ACC112 (cell line): ENCODE measurements around the gene ELOVL2.
"Not testable (repeated sequence)": the region's sequence is repeated elsewhere in the genome, so short reads cannot be mapped to it uniquely, and the experiment has no call there.

Experiments
- H2AFZ ChIP-seq: fragments of 200-600 bp; sonication (generic); one replicate; pipeline ENCODE4 v1.6.0; 2017; ENCODE audit warnings: antibody characterized with exemption, low read length; ENCODE audit not compliant: unreplicated experiment
- H3K27ac ChIP-seq: fragments of 200-600 bp; sonication (generic); 2 replicates; pipeline ENCODE4 v1.5.1; 2014; ENCODE audit warnings: low read depth, mild to moderate bottlenecking, antibody characterized with exemption, low read length, moderate library complexity
- H3K27me3 ChIP-seq: fragments of 200-600 bp; sonication (generic); 2 replicates; pipeline ENCODE4 v1.6.1; 2014; ENCODE audit warnings: mild to moderate bottlenecking, antibody characterized with exemption, low read length, moderate library complexity, mixed read lengths; ENCODE audit not compliant: insufficient read depth
- H3K36me3 ChIP-seq: fragments of 200-600 bp; sonication (generic); 2 replicates; pipeline ENCODE4 v1.6.1; 2016; ENCODE audit warnings: mild to moderate bottlenecking, antibody characterized with exemption, low read length, moderate library complexity, mixed read lengths; ENCODE audit not compliant: insufficient read depth
- H3K4me1 ChIP-seq: fragments of 200-600 bp; sonication (generic); one replicate; pipeline ENCODE4 v1.6.1; 2016; ENCODE audit warnings: low read length, mixed read lengths; ENCODE audit not compliant: insufficient read depth, unreplicated experiment, control insufficient read depth
- H3K4me3 ChIP-seq: fragments of 200-600 bp; sonication (generic); 2 replicates; pipeline ENCODE4 v1.5.1; 2014; ENCODE audit warnings: mild to moderate bottlenecking, low read depth, low read length
- H3K79me2 ChIP-seq: fragments of 200-600 bp; sonication (generic); one replicate; pipeline ENCODE4 v1.6.0; 2016; ENCODE audit warnings: low read length; ENCODE audit not compliant: control insufficient read depth, unreplicated experiment, insufficient read depth

ELOVL2 gene, protein sequence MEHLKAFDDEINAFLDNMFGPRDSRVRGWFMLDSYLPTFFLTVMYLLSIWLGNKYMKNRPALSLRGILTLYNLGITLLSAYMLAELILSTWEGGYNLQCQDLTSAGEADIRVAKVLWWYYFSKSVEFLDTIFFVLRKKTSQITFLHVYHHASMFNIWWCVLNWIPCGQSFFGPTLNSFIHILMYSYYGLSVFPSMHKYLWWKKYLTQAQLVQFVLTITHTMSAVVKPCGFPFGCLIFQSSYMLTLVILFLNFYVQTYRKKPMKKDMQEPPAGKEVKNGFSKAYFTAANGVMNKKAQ

DNA sequence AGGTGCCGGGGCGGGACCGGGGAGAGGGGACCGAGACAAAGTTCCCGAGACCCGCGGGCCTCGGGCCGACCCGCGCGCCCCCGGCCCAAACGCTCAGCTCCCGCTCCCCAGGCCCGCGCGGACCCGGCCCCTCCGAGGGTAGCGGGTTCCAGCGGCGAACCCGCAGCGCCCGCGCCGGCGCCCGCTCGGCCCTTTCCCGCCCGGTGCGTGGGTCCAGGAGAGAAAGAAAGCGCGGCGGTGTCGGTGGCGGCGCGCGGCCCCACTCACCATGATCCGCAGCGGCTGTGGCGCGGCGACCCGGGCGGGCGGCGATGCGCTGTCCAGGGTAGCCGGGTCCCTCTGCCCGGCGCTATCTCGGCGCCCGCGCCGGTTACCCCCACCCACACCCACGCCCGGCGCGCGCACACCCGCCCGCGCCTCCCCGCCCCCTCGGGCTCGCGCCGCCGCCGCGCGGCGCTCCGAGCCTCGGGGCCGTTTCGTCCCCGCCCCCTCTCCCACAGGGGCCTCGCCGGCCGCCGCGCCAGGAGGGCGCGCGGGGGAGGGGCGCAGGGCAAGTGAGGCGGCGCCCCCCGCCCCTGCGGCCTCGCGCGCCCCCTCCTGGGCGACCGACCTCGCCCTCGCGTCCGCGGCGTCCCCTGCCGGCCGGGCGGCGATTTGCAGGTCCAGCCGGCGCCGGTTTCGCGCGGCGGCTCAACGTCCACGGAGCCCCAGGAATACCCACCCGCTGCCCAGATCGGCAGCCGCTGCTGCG is at the start of gene ELOVL2:
ELOVL2 (minus strand) TSS at position 345 of the 751 bp plus-strand sequence; CDS start at position 270, 75 bp downstream.
- no peak within 1 kb of the TSS for H3K27ac ChIP-seq
- no peaks in the 10 kb centered on the region for H3K36me3 ChIP-seq
- peak within 1 kb of the TSS; percentile 74 for H3K4me3 ChIP-seq
- no peaks in the 10 kb centered on the region for H3K79me2 ChIP-seq
- H2AFZ ChIP-seq: no peak within 1 kb of the TSS
- H3K27me3 ChIP-seq: peaks cover 60% of the 10 kb centered on the region
- H3K4me1 ChIP-seq: no peaks in the 10 kb centered on the region

DNA sequence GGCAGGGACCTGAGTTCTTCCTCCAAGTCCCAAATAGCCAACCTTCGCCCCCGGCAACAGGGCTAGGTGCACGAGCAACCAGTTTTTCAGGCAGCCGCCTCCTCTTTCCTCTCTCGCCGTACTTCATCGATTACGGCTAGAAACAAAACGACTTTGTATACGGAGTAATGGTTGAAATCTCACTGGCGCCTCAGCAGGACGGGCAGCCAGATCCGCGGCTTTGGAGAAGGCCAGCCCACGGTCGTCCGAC is 49.2 kb upstream of the ELOVL2 start:
- Histone ChIP-seq H3K4me1 (peaks cover 16% of the 10 kb centered on the region), H3K27ac (peak overlapping the region; percentile 53), H2AFZ (peak overlapping the region; percentile 74), H3K4me3 (peak overlapping the region; percentile 86), H3K79me2 (peaks cover 40% of the 10 kb centered on the region), H3K36me3 (no peaks in the 10 kb centered on the region), H3K27me3 (no peaks in the 10 kb centered on the region)

DNA sequence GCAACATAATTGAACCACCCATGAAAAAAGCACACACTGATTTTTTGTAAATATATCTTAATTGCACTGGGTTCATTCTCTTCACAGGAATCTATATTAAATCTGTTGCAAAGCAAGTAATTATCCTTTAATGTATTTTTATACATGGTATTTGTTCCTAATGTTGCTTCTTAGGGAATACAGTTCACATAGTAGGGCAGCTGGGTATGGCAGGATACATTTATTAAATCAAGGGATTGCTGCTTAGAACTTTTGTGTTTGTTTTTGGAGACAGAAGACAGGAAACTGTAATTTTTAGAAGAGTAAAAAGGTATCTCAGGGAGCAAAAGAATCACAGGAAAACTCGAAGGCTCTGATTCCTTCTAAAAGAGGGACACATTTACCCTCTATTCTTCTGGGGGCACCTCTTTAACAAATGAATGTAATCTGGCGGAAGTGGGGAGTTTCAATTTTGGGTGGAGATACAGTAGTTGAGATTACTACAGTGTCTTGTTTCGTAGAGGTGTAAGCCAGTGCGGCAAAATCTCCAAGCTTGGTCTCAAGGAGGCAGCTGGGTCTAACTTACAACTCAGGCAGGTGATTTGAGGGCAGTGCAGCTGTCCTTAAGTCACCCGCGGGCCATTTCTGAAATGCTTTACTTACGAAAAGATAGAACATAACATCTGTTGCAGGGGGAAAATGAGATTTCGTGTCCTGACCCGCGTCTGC is 48.7 kb upstream of the ELOVL2 start:
- peak overlapping the region; percentile 53 for H3K27ac ChIP-seq
- H3K4me3 ChIP-seq: peak overlapping the region; percentile 86
- H2AFZ ChIP-seq: peak overlapping the region; percentile 74
- H3K4me1 ChIP-seq: peaks cover 16% of the 10 kb centered on the region
- H3K36me3 ChIP-seq: no peaks in the 10 kb centered on the region
- peaks cover 36% of the 10 kb centered on the region for H3K79me2 ChIP-seq
- H3K27me3 ChIP-seq: no peaks in the 10 kb centered on the region

DNA sequence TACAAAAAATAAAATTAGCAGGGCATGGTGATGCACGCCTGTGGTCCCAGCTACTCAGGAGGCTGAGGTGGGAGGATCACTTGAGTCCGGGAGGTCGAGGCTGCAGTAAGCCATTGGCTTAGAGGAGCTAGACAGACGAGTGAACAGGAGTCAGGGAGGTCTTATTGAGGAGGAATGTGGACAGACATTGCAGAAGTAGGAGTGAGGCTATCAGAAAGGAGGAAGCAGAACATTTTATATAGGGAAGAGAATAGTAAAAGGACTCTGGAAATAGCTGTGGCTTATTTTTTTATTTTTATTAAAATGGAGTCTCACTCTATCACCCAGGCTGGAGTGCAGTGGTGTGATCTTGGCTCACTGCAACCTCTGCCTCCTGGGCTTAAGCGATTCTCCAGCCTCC is 47.0 kb upstream of the ELOVL2 start:
- not testable (repeated sequence) for H3K36me3 ChIP-seq
- peaks cover 12% of the 10 kb centered on the region for H3K4me1 ChIP-seq

DNA sequence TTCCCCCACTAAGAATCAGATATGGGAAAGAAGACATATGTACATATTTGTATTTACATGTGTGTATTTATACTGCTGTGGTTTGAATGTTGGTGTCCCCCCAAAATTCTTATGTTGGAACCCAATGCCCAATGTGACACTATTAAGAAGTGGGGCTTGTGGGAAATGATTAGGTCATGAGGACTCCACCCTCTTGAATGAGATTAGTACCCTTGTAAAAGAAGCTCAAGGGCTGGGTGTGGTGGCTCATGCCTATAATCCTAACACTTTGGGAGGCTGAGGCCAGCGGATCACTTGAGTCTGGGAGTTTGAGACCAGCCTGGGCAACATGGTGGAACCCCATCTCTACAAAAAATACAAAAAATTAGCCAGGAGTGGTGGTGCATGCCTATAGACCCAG is 45.6 kb upstream of the ELOVL2 start:
- no peak overlapping the region for H2AFZ ChIP-seq
- H3K79me2 ChIP-seq: peaks cover 4% of the 10 kb centered on the region
- no peak overlapping the region for H3K4me3 ChIP-seq
- H3K27ac ChIP-seq: no peak overlapping the region
- H3K36me3 ChIP-seq: no peaks in the 10 kb centered on the region
- peaks cover 5% of the 10 kb centered on the region for H3K4me1 ChIP-seq
- no peaks in the 10 kb centered on the region for H3K27me3 ChIP-seq

More for the DNA sequence above, 47.0 kb upstream of the ELOVL2 start:
- not testable (repeated sequence) for H3K4me3 ChIP-seq, H2AFZ ChIP-seq, H3K27me3 ChIP-seq, H3K27ac ChIP-seq
- peaks cover 19% of the 10 kb centered on the region for H3K79me2 ChIP-seq

DNA sequence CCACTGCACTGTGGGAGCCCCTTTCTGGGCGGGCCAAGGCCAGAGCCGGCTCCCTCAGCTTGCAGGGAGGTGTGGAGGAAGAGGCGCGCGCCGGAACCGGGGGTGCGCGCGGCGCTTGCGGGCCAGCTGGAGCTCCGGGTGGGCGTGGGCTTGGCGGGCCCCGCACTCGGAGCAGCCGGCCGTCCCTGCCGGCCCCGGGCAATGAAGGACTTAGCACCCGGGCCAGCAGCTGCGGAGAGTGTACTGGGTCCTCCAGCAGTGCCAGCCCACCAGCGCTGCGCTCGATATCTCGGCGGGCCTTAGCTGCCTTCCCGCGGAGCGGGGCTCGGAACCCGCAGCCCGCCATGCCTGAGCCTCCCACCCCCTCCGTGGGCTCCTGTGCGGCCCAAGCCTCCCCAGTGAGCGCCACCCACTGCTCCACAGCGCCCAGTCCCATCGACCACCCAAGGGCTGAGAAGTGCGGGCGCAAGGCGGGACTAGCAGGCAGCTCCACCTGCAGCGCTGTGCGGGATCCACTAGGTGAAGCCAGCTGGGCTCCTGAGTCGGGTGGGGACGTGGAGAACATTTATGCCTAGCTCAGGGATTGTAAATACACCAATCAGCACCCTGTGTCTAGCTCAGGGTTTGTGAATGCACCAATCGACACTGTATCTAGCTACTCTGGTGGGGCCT is 43.2 kb upstream of the ELOVL2 start:
- H2AFZ ChIP-seq, H3K36me3 ChIP-seq, H3K4me3 ChIP-seq, H3K4me1 ChIP-seq, H3K79me2 ChIP-seq, H3K27me3 ChIP-seq, H3K27ac ChIP-seq: not testable (repeated sequence)

DNA sequence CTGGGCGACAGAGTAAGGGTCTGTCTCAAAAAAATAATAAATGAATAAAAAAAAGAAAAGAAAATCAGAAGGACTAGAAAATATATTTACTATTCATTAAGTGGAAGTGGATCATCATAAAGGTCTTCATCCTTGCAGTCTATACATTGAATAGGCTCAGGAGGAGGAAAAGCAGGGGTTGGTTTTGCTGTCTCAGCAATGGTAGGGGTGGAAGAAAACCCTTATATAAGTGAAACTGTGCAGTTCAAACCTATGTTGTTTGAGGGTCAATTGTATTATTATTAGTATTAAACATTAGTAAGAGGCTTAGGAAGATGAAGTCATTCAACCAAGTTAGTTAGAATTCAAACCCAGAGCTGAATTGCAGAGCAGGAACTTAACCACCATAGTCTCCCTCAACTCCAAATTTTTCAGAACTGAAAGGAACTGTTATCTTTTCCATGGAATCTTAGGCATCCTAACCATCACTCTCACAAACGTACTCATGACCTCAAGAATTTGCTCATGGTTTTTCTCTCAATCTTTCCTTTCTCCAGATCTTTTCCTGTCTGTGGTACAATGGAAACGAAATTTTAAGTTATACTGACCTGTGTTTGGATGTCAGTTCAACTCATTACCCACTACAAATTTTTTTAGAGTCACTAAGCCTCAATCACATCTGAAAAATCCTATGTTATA is 41.8 kb upstream of the ELOVL2 start:
- Histone ChIP-seq H3K79me2 (no peaks in the 10 kb centered on the region), H2AFZ (no peak overlapping the region), H3K36me3 (no peaks in the 10 kb centered on the region)

DNA sequence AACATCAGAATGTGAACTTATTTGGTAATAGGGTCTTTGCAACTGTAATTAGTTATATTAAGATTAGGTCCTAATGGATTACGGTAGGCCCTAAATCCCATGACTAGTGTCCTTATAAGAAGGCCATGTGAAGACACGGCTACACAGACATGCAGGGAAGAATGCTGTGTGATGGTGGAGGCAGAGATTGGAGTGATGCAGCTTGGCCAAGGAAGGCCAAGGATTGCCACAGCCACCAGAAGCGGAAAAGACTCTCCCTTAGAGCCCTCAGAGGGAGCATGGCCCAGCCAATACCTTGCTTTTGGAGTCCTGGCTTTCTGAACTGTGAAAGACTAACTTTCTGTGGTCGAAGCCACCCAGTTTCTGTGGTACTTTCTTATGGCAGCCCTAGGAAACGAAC is 39.9 kb upstream of the ELOVL2 start:
- Histone ChIP-seq H3K27ac (peak overlapping the region; percentile 38; the same call in 1 of the 2 replicates), H3K27me3 (no peaks in the 10 kb centered on the region), H3K79me2 (no peaks in the 10 kb centered on the region), H3K4me1 (peaks cover 6% of the 10 kb centered on the region), H3K4me3 (no peak overlapping the region), H3K36me3 (no peaks in the 10 kb centered on the region), H2AFZ (peak overlapping the region; percentile 65)

More for the DNA sequence above, 41.8 kb upstream of the ELOVL2 start:
- Histone ChIP-seq H3K27me3 (no peaks in the 10 kb centered on the region), H3K4me1 (peaks cover 6% of the 10 kb centered on the region), H3K27ac (no peak overlapping the region), H3K4me3 (no peak overlapping the region)

DNA sequence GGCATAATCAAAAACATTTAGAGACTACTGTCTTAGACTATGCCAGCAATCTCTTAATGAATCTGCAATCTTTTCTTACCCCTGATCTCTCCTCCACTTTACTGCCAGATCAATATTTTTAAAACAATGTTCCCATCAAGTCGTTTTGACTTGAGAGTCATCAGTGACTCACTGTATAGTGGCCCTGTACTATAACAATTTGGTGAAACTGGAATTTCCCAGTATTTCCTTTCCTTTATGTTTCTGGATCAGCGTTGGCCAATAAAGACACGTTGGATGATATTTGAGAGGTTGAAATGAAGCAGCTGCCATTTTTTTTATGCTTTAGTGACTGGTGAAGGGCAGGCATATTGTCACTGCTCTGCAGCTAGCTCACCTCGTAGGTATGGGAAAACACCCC is 39.4 kb upstream of the ELOVL2 start:
- Histone ChIP-seq H3K36me3 (no peaks in the 10 kb centered on the region), H3K79me2 (no peaks in the 10 kb centered on the region), H2AFZ (peak overlapping the region; percentile 65), H3K27me3 (no peaks in the 10 kb centered on the region), H3K4me3 (no peak overlapping the region), H3K27ac (peak overlapping the region; percentile 38; the same call in 1 of the 2 replicates), H3K4me1 (peaks cover 6% of the 10 kb centered on the region)

DNA sequence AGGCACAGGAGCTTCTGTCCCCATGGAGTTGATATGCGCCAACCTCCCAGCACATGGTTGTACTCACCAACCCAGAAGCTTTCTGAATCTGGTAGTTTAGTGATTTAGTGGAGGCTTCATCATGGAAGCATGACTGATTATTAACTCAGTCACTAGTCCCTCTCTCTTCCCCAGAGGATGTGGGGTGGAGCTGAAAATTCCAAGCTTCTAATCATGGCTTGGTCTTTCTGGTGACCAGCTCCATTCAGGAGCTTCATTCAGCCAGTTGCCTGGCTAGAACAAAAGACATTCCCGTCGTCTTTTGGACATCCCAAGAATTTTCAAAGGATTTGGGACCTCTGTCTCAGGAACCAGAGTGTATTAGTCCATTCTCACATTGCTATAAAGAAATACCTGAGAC is 36.2 kb upstream of the ELOVL2 start:
- Histone ChIP-seq H3K79me2 (no peaks in the 10 kb centered on the region), H3K36me3 (no peaks in the 10 kb centered on the region), H3K4me3 (no peak overlapping the region), H3K4me1 (peaks cover 6% of the 10 kb centered on the region), H3K27ac (no peak overlapping the region), H3K27me3 (no peaks in the 10 kb centered on the region), H2AFZ (no peak overlapping the region)
